NCI-H1694 treated with DMSO at 0.1 percent for 48 hours (cell line): ENCODE results near the gene GFRA4.
A peak's percentile ranks its signal among the peaks of the same experiment; 100 is the strongest.

Experiments used
- DNase-seq: peaks from one replicate; lab custom pipeline; 2025; lab: John Stamatoyannopoulos, UW

GFRA4 gene

DNA sequence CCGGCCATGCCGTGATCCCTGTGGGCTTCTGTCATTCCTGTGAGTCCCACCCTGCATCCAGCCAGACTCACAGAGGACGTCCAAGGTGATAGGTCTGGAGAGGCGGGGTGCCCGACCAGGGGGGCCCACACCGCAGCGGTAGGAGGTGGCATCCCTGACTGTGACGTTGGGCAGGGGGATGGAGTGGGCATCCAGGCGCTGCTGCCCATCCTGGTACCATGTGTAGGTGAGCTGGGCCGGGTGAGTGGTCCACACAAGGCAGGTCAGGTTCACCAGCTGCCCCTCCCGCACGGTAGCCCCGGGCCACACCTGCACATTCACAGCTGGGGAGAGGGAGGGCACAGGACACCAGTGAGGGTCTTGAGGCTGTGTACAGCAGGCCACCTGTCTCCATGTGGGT is 30.2 kb upstream of the GFRA4 start:
- no peak for DNase-seq

GRCh38 chr20:3692706-3693294 is 29.6 kb upstream of the GFRA4 start:
- no peak for DNase-seq

DNA sequence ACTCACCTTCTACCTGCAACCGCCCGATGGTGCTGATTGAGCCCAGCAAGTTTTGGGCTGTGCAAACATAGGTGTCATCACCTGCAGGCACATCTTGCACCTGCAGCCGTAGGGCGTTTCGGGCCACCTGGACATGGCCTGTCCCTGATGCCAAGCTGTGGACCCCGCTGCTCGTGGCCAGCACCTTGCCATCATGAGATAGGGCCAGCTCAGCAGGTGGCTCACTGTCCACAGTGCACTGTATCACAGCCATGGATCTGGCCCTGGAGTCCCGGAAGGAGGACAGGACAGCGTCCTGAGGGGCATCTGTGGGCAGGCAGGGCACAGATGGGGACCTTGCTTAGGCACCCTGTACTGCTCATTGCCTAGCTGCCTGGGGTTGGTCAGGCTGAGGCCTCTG is 28.7 kb upstream of the GFRA4 start:
- no peak for DNase-seq

GRCh38 chr20:3691306-3691705 is 28.1 kb upstream of the GFRA4 start:
- DNase-seq, result no peak

- no peak for DNase-seq
Measured at GRCh38 chr20:3690413-3690812, 27.2 kb upstream of the GFRA4 start.

GRCh38 chr20:3689978-3690377 is 26.8 kb upstream of the GFRA4 start:
- no peak for DNase-seq

GRCh38 chr20:3687655-3688054 is 24.5 kb upstream of the GFRA4 start:
- DNase-seq, result no peak

DNA sequence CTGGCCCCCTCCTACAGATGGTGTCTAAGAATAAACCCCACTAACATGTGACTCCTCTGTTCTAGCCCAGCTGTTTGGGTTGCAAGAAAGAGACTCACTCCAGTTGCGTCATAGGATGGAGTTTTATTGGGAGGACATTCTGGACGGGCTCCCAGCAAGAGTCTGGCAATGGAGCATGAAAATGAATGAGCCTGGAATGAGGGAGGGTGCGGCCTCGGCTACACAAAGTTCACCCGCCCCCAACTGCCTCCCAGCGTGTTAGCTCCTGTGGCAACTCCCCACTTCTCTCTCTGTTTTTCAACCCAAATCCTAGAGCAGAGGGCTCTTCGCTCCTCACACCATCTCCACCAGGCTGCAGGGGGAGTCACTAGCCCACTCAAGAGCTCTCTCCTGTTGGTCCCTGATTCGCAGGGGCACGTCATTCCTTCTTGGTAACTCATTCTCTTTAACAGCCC is 23.7 kb upstream of the GFRA4 start:
- peak; percentile 54 for DNase-seq

DNA sequence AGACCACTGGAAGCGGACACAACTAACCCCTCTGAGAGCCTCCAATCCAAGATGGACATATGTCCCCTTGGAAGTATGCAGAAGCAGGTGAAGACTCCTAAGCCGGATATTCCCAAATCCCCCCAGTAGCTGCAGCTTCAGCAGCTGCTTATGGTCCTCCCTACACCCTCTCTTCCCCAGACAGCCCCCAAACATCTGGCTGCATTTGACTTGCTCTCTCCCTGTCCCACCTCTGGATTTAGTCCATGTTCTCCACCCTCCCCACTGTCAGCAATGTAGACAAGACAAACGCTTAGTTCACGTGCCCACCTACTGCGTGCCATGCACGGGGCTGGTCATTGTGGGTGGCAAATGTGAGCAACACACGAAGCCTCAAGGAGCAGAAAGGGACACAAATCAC is 23.2 kb upstream of the GFRA4 start:
- no peak for DNase-seq

DNA sequence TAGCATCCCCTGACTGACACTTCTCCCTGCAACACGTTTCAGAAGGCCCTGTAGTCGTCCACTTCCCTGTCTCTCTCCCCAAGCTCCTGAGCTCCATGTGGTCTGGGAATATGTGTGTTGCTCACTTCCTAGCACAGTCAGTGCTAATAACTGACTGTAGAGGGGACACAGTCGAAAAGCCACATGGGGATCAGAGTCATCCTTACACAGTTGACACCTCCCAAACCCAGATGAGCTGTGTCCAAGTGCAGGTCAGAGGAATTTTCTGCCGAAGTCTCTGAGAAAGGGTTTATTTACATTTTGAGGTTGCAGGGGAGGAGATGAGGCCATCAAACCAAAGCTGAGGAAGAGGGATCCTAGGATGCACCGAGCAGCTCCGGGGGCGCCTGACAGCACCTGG is 22.1 kb upstream of the GFRA4 start:
- DNase-seq, result no peak

GRCh38 chr20:3681931-3682781 is 19.0 kb upstream of the GFRA4 start, which contains the start of gene ADAM33:
ADAM33 (minus strand) TSS chr20:3682010; CDS start chr20:3682004, 6 bp downstream.
- no peak for DNase-seq

GRCh38 chr20:3681352-3681930 is 18.2 kb upstream of the GFRA4 start:
- no peak for DNase-seq

GRCh38 chr20:3680701-3681351 is 17.6 kb upstream of the GFRA4 start:
- no peak for DNase-seq

GRCh38 chr20:3679749-3680700 is 16.8 kb upstream of the GFRA4 start:
- no peak for DNase-seq

DNA sequence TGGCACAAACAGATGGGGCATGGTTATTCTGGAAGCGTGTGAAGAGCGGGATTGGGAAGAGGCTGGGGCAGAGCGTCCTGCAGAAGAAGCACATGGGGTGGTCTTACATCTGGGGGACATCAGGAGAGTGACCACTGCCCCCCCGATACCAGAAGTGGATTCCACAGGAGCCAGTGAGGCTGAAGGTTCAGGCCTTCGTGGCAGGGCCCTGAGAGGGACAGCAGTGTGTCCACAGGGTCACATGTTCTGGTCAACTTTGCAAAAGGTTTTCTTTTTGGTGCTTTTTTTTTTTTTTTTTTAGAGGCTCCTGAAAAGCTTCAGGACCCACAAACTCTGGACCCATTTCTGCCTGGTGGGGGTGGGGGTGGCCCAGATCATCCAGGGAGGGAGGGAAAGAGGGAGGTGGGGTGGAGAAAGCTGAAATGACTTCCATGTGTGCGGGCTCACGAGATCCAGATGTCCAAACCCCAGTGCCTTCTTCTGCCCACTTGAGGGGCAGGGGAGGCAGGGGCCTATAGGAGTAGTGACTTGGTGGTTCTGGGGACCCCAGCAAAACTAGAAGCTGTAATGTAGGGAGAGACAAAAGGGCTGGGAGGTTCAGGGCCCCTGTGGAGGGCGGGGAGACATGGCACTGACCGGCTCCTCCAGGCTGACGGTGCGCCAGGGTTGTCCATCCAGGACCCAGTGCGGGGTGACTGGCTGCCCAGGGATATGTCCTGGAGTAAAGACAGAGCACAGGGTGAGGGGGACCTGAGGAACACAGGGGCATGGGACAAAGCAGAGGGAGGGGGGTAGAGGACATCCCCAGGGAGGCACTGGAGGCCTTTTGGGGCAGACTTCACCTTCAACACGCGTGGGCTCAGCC is 15.9 kb upstream of the GFRA4 start:
- no peak for DNase-seq

DNA sequence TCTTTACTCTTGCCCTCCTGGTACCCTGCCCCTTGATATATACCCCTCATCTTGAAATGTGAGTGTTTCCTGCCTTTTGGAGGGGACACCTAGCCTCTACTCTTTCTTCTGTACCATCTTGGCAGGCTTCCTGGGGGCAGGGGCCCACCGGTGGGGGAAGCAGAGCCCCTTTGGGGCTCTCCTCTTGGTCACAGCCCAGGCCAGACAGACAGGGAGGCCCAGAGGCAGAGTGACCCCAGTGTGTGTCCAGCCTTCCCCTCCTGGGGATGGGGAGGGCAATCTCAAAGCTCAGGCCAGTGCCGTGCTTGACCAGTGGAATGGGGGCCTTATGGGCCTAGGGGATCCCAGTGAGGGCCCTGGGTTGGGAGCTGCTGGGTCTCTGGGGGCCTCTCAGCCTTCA is 15.0 kb upstream of the GFRA4 start:
- no peak for DNase-seq

DNA sequence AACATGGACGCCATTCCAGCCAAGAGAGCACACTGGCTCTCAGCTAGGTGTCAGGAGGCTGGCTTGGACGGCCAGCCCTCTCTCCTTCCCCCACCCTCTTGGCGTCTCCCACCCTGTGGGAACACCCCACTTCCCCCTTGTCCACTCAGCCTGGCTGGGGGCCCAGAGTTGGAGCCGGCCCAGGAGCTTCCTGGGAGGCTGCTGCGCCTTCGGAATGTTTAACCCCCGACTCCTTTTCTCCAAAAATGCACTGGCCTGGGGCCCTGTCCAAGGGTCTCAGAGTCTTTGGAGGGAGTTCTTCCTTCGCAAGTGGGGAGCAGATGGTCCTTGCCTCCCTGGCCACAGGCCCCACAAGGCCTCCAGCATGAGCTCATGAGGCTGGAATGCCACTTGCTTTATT is 14.5 kb upstream of the GFRA4 start:
- no peak for DNase-seq

GRCh38 chr20:3674995-3675900 is 12.0 kb upstream of the GFRA4 start:
- DNase-seq, result no peak

- no peak for DNase-seq
Measured at GRCh38 chr20:3674447-3674846, 11.2 kb upstream of the GFRA4 start.
